Vagina (tissue), 2 donors: Measurements from ENCODE around the gene COL6A5.

Experiments used
- POLR2AphosphoS5 ChIP-seq, 2 donors: sonication (generic); formaldehyde crosslinking; IDR thresholded peaks; one replicate each; pipeline ENCODE4 v1.9.0; 2017; ENCODE audit warnings: antibody characterized with exemption in 2 of 2, mild to moderate bottlenecking in 2 of 2, low read depth in 1 of 2; ENCODE audit not compliant: insufficient read depth in 1 of 2
- TF ChIP-seq, protein P1 (sequence below), 3 experiments: fragments of 450-650 bp in 2 of 3; fragments of 200-600 bp in 1 of 3; sonication (generic) in 1 of 3; IDR thresholded peaks; one replicate each; pipeline ENCODE4 v1.5.1; 2017 to 2019; ENCODE audit warnings: antibody characterized with exemption in 3 of 3, mild to moderate bottlenecking in 2 of 3, moderate library complexity in 2 of 3

DNA sequence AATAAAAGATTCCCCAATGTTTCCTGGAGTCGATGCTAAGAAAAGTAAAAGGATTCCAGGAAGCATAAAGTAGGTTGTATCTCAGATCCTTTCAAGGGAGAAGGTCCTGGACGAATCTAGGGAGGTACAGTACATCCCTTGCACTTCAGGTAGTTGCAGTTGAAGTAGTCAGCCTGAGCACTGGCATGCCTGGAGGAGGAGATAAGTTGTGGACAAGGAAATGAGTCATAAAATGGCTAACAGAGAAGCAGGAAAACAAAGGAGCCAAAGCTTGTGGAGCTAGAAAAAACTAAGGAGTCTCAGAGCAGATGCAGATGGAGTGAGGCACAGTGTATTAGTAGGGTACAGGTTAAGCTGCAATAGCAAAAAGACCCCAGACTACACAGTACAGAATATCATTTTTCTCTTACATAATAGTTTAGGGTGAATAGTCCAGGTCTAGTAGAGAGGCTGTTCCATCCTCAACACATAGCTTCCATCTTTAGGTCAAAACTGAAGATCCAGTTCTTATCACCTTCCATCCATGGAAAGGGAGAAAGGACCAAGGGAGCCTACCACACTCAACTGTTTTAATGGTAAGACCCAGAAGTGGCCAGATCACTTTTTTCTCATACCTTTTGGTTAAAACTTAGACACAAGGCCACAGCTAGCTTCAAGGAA is 41.3 kb downstream of the COL6A5 start:
- TF ChIP-seq, protein P1, sequence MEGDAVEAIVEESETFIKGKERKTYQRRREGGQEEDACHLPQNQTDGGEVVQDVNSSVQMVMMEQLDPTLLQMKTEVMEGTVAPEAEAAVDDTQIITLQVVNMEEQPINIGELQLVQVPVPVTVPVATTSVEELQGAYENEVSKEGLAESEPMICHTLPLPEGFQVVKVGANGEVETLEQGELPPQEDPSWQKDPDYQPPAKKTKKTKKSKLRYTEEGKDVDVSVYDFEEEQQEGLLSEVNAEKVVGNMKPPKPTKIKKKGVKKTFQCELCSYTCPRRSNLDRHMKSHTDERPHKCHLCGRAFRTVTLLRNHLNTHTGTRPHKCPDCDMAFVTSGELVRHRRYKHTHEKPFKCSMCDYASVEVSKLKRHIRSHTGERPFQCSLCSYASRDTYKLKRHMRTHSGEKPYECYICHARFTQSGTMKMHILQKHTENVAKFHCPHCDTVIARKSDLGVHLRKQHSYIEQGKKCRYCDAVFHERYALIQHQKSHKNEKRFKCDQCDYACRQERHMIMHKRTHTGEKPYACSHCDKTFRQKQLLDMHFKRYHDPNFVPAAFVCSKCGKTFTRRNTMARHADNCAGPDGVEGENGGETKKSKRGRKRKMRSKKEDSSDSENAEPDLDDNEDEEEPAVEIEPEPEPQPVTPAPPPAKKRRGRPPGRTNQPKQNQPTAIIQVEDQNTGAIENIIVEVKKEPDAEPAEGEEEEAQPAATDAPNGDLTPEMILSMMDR (IDR thresholded peaks at IDR 0.05): no peak
- TF ChIP-seq POLR2AphosphoS5 (IDR thresholded peaks at IDR 0.05; ENCODE audit: insufficient read depth in 1 of 2, low read depth in 1 of 2): no peak
